Stimulated activated CD8-positive, alpha-beta memory T cell treated with anti-CD3 and anti-CD28 coated beads, Interleukin-7, amount 100 ng/mL, for 4 hours (primary cell): ENCODE measurements around the gene SNHG17.
"Not testable (repeated sequence)": the region's sequence is repeated elsewhere in the genome, so short reads cannot be mapped to it uniquely, and the experiment has no call there.

Experiments used
- DNase-seq, 2 donors: peaks; one replicate each; pipeline ENCODE4 v3.0.0-alpha.2; 2020; ENCODE audit warnings: low read depth in 2 of 2

The SNHG17 gene

GRCh38 chr20:38434770-38435554, at the start of gene SNHG17:
Gene SNHG17 (minus strand): TSS chr20:38435328.
- peak; percentile 77 to 84 for DNase-seq

GRCh38 chr20:38479596-38479995, 44.5 kb upstream of the SNHG17 start:
- no peak for DNase-seq

GRCh38 chr20:38477747-38478146, 42.6 kb upstream of the SNHG17 start:
- DNase-seq = no peak

- DNase-seq = no peak
These were observed 38.3 kb upstream of the SNHG17 start for GRCh38 chr20:38473367-38473795.

- DNase-seq = peak; percentile 95 to 98
These were observed 37.6 kb upstream of the SNHG17 start, which contains the start of gene RALGAPB for GRCh38 chr20:38472513-38473366. Gene RALGAPB (plus strand): TSS chr20:38472843. CDS start chr20:38488433, 15,590 bp downstream.

- DNase-seq = no peak
These were observed 36.9 kb upstream of the SNHG17 start for GRCh38 chr20:38471987-38472512.

GRCh38 chr20:38471245-38471644, 36.1 kb upstream of the SNHG17 start:
- DNase-seq = no peak

GRCh38 chr20:38466983-38467382, 31.9 kb upstream of the SNHG17 start:
- DNase-seq = no peak

- no peak for DNase-seq
These were observed 31.0 kb upstream of the SNHG17 start for GRCh38 chr20:38466171-38466570.

GRCh38 chr20:38461569-38461968, 26.4 kb upstream of the SNHG17 start:
- DNase-seq = not testable (repeated sequence)

- not testable (repeated sequence) for DNase-seq
These were observed 26.0 kb upstream of the SNHG17 start for GRCh38 chr20:38461167-38461566.

- DNase-seq = not testable (repeated sequence)
These were observed 25.5 kb upstream of the SNHG17 start for GRCh38 chr20:38460631-38461030.

- no peak for DNase-seq
These were observed 25.0 kb upstream of the SNHG17 start for GRCh38 chr20:38460040-38460623.

GRCh38 chr20:38458314-38458713, 23.2 kb upstream of the SNHG17 start:
- DNase-seq = no peak

- no peak for DNase-seq
These were observed 19.7 kb upstream of the SNHG17 start for GRCh38 chr20:38454556-38455473.

- no peak for DNase-seq
These were observed 18.8 kb upstream of the SNHG17 start for GRCh38 chr20:38453941-38454340.

GRCh38 chr20:38452880-38453624, 17.9 kb upstream of the SNHG17 start:
- no peak for DNase-seq

GRCh38 chr20:38450412-38450975, 15.4 kb upstream of the SNHG17 start:
- DNase-seq = no peak

GRCh38 chr20:38449046-38449445, 13.9 kb upstream of the SNHG17 start:
- no peak for DNase-seq
